Measurements from ENCODE around the gene BCL11A.

DNA sequence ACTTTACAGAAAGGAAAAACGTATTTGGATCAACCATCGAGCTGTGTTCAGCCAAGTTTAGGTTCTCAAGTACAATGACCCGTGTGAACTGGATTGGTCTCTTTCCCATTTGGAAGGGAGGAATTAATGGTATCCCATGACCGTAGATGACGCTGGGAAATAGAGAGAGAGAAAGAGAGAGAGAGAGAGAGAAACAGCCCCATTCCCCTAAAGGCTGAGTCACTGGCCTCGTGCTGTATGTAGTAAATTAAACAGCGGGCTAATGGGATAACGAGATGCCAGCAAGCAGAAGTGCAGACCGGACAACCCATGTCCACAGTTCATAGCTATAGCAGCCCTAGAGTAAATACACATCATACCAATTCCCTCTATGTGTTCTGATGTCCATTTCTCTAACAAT lies 99.6 kb downstream of the BCL11A start:
- TF ChIP-seq CTCF (IDR thresholded peaks at IDR 0.05 in 8 of 11, conservative IDR thresholded peaks at IDR 0.05 in 3 of 11), result no peak
- no peak for TF ChIP-seq POLR2AphosphoS5 (IDR thresholded peaks at IDR 0.05)
- TF ChIP-seq POLR2A (IDR thresholded peaks at IDR 0.05), result no peak
